GM21619 (cell line): ENCODE measurements around the gene CCL13.

ENCODE experiments used
- ATAC-seq: cut with Tn5 transposase; IDR thresholded peaks from one replicate; pipeline ENCODE4 v1.9.1; 2021; ENCODE audit not compliant: unreplicated experiment

The CCL13 gene

DNA sequence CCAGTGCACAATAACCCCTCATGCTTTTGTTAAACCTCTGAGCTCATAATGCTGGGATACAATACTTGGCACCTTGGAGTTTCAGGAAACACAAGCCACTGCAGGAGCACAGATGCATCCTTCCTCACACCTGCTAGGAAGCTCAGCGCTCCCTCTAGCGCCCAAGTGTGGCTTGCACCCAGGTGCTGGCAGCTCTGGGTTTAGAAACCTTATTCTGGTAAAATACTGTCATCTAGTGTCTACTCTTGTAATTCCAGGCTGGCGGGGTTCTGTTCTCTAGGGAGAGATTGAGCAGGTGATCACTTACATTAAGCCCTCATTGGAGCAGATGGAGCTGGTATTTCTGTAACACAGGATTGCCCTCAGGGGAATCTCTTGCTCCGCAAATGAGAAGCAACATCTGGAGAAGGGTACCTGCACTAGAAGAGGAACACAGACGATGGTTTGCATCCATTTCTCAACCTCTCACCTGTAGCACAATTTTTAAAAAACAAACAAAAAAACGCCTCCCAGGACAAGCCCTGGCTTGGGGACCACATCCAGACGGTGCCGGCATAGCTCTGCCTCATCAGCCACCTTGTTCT, 5.3 kb downstream of the CCL13 start:
- peak; percentile 83 for ATAC-seq

- no peak for ATAC-seq
Measured at GRCh38 chr17:34363183-34363661, 6.9 kb downstream of the CCL13 start, which contains the start of gene CCL1. Gene CCL1, minus strand, starts transcription at chr17:34363233. Its CDS starts 72 bp downstream, at chr17:34363161.

GRCh38 chr17:34364751-34365150, 8.5 kb downstream of the CCL13 start:
- ATAC-seq = no peak

DNA sequence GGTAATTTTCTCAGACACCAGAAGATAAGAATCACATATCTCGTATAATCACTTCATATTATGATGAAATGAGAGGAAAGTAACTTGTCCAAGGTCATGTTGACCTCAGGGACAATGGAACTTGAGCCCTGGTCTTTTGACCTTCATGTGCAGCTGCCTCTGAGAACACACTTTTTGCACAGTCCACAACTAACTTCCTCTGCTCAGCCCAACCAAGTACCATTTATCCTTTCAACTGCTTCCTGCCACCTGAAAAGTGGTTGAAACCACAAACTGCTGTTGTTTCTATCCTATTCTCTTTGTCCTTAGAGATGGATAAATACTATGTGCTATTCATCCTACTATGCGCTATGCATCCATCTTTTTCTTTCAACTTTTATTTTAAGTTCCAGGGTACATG, 9.1 kb downstream of the CCL13 start:
- ATAC-seq = no peak

GRCh38 chr17:34366010-34366409, 9.7 kb downstream of the CCL13 start:
- ATAC-seq = no peak

DNA sequence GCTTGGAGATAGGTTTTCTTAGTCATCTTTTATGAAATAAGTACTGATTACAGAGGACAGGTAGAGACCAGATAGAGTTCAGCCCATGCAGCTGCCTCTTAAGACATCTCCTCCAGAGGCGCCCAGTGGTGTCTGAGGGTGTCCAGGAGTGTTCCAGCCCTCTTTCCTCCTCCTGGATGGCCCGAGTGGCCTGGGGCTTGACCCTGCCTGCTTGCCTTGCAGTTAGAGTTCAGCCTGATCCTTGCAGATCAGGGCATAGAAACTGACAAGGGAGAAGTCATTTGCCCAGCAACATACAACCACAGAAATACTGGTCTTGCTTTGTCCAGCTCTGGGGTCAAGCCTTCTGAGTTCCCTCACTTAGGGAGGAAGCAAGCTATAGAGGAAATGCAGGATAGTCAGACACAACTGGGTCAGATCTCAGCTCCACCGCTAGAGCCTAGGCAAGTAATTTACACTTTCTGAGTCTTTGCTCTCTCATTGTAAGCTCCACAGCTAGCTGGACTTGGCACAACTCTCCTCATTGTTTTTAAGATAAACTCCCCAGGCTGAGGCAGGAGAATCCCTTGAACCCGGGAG, 10.3 kb downstream of the CCL13 start:
- no peak for ATAC-seq

- ATAC-seq = no peak
Measured at GRCh38 chr17:34367486-34368195, 11.4 kb downstream of the CCL13 start.

DNA sequence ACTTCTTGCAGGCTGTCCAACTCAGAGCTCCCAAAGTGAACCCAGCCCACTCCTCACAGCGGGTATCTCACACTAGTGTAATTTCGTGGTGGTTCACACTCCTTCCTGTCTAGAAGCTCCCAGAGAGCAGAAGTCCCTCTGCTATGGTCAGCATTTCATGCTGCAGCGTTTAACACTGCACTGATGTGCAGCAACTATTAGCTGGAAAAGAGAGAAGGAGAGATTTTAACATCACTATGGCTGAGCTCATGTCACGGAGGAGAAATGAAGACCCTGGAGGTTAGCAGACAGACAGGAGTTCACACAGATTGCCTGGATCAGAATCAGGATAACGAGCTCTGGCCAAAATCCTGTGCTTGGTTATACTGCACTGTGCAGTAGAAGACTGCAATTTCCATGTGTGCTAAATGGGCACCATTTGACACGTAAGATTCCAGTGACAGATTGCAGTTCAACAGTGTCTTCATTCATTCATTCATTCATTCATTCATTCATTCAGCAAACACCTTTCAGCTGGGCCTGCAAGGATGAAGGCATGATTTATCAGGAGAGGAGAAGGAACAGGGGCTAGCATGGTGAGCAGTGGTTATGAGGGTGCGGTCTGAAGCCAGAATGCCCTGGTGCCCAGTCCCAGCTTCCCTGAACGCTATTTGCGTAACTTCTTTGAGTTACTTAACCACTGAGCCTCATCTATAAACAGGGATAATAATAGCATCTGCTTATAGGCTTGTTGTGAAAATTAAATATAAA, 12.1 kb downstream of the CCL13 start:
- no peak for ATAC-seq

DNA sequence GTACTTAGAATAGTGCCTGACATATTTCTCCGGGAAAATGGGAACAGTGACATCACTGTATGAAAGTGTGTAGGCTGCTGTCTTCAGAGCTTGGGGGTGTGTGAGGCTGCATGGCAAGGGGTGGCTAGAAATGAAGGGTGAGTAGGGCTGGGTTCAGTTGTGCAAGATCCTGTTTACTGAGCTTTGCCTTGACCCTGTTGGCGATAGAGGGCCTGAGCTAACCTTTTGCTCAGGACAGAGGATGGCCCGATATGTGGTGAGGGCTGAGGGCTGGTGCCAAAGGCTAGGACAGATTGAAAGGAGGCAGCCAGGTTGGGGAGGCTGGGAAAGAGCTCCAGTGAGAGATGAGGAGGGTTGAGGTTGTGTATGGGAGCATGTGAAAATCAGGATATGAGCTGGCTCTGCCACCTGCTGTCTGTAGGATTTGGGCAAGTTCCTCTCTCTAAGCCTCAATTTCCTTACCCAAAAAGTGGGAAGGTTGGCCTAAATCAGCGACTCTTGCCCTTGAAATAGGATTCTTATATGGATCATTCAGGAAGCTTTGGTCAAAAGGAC, 12.7 kb downstream of the CCL13 start:
- no peak for ATAC-seq

- no peak for ATAC-seq
Measured at GRCh38 chr17:34369571-34369970, 13.3 kb downstream of the CCL13 start.

GRCh38 chr17:34370376-34370996, 14.2 kb downstream of the CCL13 start:
- ATAC-seq = no peak

GRCh38 chr17:34370997-34371395, 14.7 kb downstream of the CCL13 start:
- ATAC-seq = no peak

DNA sequence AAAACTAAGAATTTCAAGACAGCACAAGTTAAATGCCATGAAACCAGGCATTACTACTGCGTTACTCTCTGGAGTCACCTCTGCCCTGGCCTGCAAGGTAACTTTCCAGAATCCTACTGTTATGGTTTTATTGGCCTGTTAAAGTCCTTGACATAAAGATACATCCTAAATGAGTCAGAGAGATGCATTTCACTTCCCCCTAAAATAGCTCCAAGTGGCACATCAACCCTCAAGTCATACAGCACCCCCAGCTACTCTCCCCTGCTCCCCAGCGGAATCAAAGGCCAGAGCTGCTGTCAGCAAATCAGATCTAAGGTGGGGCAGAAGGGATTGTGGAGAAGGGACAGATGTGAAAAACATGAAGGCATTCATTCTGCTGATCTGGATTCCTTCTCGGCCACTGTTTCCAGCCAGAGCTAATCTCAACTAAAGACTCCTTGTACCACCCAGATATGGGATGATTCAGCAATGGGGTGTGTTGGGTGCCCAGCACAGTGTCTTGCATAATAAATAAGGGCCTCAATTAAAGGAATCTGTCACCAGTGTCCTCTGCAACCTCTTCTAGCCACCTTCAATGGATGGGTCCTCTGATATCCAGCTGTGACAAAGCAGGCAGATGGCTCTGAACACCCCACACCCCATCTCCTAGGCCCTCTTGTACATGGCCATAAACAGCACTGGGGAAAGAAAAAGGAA, 15.3 kb downstream of the CCL13 start:
- no peak for ATAC-seq

GRCh38 chr17:34374457-34374856, 18.2 kb downstream of the CCL13 start:
- no peak for ATAC-seq

GRCh38 chr17:34375426-34375997, 19.2 kb downstream of the CCL13 start:
- no peak for ATAC-seq

- peak; percentile 40 for ATAC-seq
Measured at GRCh38 chr17:34377078-34377823, 21.0 kb downstream of the CCL13 start.

DNA sequence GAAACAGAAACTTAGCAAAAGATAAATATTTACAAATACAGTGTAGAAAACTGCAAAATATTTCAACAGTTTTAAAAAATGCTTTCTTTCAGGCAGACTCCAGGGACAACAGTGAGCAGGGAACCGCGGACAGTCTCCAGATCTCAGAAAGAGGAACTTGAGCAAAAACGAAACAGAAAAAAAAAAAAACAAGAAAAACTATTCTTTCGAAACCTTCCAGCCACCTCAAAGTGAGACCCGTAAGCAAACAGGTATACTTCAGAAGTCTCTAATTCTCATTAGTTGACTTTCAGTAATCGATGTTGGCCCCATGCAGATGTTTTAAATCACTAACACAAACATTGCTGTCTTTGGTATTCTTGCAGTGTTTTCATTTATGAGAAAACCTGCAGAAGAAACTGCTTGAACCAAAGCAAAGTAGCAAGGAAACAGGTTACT, 22.4 kb downstream of the CCL13 start:
- ATAC-seq = peak; percentile 77

DNA sequence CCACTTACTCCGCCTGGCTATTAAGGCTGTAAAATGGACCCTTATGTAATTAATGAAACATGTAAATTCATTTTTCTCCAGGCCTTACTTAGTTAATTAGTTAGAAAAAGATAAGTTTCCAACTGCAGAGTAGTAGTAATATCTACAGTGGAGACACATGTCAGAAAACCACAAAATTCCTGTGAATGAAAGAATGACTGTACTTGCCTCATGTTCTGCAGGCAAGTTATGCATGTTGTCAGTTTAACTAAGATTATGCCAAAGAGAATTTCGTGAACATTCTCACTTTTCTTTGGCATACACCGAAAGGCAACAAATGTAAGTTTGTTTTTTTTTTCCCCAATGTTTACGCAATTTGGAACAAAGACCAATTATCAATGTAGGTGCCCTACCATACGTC, 23.6 kb downstream of the CCL13 start:
- ATAC-seq = no peak

- ATAC-seq = no peak
Measured at GRCh38 chr17:34382621-34383124, 26.4 kb downstream of the CCL13 start.
